GM19043 (cell line): Measurements from ENCODE around the gene RTN4RL2.

ENCODE experiments used
- ATAC-seq: cut with Tn5 transposase; IDR thresholded peaks from one replicate; pipeline ENCODE4 v1.9.1; 2021; ENCODE audit warnings: low read depth; ENCODE audit not compliant: unreplicated experiment

Gene RTN4RL2

GRCh38 chr11:57515332-57516060 lies 55.2 kb downstream of the RTN4RL2 start, which contains the start of gene SLC43A1:
TSS of gene SLC43A1 (minus strand) at chr11:57515702. CDS start at chr11:57514111, 1,591 bp downstream.
- ATAC-seq: peak; percentile 41

GRCh38 chr11:57516061-57516443 lies 55.7 kb downstream of the RTN4RL2 start:
- no peak for ATAC-seq

- no peak for ATAC-seq
Observed at GRCh38 chr11:57521116-57521515, 60.8 kb downstream of the RTN4RL2 start.

GRCh38 chr11:57523419-57523818 lies 63.1 kb downstream of the RTN4RL2 start:
- ATAC-seq: no peak
